ENCODE results near the gene PALD1.

PALD1 gene

DNA sequence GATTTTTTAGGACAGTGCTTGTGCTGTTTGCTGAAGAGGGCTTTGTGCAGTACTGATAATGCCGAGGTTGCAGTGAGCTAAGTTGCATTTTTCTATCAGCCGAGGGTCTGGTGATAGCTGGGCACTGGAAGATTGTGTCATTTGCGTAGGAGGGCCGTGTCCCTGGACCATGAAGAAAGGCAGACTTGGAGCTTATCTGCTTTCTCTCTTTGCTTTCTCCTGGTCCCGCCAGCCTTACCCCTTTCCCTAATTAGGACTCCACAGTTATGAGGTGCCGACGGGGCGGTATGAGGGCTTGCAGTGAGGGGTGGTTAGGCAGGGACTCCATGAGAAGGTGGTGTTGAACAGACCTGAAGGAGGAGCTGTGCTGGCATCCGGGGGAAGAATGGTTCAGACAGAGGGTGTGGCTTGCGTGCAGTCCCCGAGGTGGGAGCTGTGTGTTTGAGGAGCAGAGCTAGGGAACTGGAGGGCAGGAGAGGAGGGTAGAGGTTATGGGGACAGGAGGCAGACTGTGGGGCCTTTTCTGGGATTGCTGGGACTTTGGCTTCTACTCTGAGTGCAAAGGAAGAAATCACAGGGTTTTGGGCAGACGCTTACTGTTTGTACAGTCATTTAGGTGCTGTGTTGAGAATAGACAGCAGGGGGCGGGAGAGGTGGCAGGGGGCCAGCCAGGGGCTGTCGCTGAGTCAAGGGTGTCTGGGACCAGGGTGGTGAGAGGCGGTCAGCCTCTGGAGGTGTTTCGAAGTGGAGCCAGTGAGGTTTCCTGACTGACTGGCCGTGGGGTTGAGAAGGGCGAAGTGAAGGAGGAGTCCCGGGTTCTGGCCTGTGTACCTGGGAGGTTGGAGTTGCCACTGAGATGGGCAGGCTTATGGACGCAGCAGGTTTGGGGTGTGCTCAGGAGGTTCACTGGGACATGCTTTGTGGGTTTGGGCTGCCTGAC, 80.6 kb downstream of the PALD1 start:
- DNase-seq = peak; percentile 73

DNA sequence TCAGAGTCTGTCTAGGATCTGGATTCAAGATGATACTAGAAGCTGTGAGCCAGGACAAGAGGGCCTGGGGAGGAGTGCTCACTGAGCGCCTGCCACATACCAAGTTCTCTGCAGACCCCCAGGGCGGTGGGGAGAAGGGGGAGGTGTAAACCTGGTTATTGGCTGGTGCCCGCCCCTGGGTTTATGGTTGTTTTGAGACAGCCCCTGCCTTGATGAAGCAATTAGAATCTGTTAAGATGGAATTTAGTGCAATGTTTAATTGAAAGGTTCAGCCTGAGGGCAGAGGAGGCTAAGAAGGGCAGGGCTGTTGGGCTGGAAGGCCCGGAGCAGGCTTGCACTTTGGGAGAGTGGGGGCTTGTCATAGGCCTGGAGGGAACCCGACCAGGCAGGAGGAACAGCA, 81.3 kb downstream of the PALD1 start:
- DNase-seq = no peak

- DNase-seq = no peak
Measured at GRCh38 chr10:70560511-70560941, 82.0 kb downstream of the PALD1 start.

GRCh38 chr10:70561070-70561469, 82.5 kb downstream of the PALD1 start:
- peak; percentile 36 for DNase-seq

DNA sequence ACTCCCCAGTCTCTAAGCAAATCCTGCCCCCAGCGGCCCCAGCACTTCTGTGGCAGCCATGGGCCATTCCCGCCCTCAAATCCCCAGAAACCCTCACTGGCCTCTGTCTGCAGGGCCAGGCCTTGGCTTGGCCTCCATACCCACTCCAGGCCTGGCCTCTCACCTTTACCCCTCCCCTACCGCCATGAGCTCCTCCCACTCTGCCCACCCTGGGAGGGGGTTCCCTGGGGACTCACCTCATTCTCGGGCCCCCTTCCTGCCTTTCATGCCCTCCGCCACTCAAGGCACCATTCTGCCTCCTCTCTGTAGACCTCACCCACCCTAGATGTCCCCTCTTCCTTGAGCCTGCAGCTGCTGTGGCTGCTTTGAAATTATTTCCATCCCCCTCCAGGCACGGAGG, 83.0 kb downstream of the PALD1 start:
- DNase-seq = no peak

- DNase-seq = no peak
Measured at GRCh38 chr10:70562036-70562755, 83.6 kb downstream of the PALD1 start.

GRCh38 chr10:70563230-70563629, 84.7 kb downstream of the PALD1 start:
- no peak for DNase-seq

DNA sequence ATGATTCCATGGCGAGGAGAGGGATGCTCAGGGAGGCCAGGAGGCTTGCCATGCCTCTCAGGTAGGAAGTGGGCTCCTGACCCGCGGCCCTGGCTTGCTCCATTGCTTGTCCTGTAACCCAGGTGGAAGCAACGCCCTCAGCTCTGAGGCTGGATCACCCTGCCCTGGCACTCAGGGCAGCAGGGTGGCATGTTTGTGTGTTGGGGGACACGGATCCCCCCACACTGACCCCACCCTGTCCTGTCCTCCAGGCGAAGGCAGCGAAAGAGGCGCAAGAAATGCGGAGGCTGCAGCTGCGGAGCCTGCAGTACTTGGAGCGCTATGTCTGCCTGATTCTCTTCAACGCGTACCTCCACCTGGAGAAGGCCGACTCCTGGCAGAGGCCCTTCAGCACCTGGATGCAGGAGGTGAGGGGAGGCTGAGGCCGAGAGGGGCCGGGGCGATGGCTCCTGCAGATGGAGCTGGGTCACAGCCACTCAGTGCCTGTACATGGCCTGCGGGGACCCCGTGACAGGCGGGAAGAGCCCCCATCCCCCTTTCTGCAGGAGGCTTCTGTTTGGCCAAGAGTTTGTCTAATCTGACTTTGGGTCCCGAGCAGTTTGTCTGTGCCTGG, 85.7 kb downstream of the PALD1 start:
- no peak for DNase-seq

GRCh38 chr10:70564901-70565351, 86.4 kb downstream of the PALD1 start:
- peak; percentile 46 for DNase-seq

- no peak for DNase-seq
Measured at GRCh38 chr10:70565556-70566514, 87.3 kb downstream of the PALD1 start.

DNA sequence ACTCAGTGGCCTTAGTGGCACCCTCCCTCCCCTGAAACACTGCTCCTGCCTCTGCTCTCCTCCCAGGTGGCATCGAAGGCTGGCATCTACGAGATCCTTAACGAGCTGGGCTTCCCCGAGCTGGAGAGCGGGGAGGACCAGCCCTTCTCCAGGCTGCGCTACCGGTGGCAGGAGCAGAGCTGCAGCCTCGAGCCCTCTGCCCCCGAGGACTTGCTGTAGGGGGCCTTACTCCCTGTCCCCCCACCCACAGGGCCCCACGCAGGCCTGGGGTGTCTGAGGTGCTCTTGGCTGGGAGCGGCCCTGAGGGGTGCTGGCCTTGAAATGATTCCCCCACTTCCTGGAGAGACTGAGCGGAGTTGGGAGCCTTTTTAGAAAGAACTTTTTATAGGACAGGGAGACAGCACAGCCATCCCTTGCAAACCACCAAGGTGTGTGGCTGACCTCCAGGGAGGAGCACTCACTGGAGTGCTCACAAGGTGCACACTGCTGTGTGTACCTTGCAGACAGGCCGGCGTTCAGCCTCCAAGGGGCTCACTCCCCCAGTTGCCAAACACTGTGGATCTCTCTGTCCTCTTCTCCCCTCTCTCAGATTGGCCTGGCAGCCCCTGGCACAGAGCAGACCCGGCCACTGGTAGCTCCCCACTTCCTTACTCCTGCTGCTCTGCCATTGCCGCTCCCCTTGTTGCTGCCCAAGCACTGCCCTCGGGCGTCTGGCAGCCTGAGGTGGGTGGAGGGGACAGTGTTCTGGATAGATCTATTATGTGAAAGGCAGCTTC, 88.1 kb downstream of the PALD1 start:
- no peak for DNase-seq

DNA sequence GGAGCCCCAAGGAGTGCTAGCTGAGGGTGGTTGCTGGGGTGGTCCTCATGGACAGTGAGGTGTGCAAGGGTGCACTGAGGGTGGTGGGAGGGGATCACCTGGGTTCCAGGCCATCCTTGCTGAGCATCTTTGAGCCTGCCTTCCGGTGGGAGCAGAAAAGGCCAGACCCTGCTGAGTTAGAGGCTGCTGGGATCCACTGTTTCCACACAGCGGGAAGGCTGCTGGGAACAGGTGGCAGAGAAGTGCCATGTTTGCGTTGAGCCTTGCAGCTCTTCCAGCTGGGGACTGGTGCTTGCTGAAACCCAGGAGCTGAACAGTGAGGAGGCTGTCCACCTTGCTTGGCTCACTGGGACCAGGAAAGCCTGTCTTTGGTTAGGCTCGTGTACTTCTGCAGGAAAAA, 89.0 kb downstream of the PALD1 start:
- DNase-seq = no peak

GRCh38 chr10:70568113-70568512, 89.5 kb downstream of the PALD1 start:
- DNase-seq = no peak

DNA sequence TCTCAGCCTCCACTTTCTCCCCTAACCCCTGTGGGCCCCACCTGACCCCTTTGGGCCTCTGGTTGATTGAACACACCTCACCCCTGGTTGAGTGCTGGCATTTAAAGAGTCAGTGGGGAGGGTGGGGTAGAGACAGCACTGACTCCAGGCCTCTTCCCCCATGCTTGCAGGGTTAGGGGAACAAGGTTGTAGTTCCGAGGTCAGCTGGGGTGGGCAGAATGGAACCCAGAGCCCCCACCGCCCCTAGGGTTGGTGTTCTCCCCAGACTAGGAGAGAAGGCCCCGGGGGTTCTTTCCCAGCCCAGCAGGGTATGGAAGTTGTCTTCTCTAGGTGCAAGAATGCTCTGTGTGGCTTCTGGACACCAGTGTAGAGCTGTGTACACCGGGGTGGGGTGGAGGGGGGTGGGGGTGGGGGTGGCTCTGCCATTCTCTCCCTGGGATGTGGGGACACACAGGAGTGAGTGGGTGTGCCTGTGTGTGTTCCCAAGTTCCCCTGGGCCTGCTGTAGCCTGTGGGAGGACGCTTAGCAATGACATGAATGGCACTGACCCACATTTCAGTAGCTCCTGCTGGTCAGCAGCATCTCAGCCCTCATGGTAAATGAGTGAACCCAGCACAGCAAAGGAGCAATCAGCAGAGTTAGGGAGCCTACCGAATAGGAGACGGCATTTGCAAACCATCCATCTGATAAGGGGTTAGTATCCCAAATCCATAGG, 90.4 kb downstream of the PALD1 start:
- no peak for DNase-seq

- no peak for DNase-seq
Measured at GRCh38 chr10:70571236-70571635, 92.7 kb downstream of the PALD1 start.

- no peak for DNase-seq
Measured at GRCh38 chr10:70571636-70572439, 93.3 kb downstream of the PALD1 start.

- DNase-seq = no peak
Measured at GRCh38 chr10:70573599-70574506, 95.3 kb downstream of the PALD1 start.

DNA sequence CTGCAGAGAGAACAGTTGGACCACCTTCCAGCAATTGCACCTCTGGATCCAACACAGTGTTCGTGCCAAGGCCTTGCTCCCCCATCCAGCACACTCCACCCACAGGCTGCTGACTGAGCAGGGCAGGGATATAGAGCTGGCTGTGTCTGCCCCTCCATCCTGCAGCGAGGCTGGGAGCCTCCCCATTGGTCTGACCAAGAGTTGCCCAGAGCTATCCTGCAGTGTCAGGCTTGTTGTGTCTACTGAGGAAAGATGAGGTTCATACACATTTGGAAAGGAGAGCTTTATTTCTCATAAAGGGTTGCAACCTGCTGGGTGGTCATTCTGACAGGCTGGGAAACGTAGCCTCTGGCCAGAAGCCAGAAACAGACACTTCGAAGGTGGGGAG, 96.9 kb downstream of the PALD1 start:
- peak; percentile 44 for DNase-seq

Measured in hematopoietic multipotent progenitor cell treated with erythropoietin and hydrocortisone succinate and interleukin-3 and kit ligand, for 8 days (in vitro differentiated cells).